Neural cell (in vitro differentiated cells): ENCODE measurements around the gene OSGEP.

Experiments
- CTCF ChIP-seq: fragments of 450-650 bp; IDR thresholded peaks from 2 replicates; pipeline ENCODE4 v1.5.1; 2014; ENCODE audit warnings: antibody characterized with exemption, mild to moderate bottlenecking, moderate library complexity; ENCODE audit not compliant: poor library complexity, severe bottlenecking
- EZH2 ChIP-seq: fragments of 200-600, 300-800 bp; shearing (Covaris generic), sonication (generic); IDR thresholded peaks from 2 replicates; pipeline ENCODE4 v1.6.1; 2014; ENCODE audit warnings: antibody characterized with exemption, low read length, borderline replicate concordance, mild to moderate bottlenecking; ENCODE audit not compliant: insufficient read depth, poor library complexity, severe bottlenecking
- POLR2AphosphoS5 ChIP-seq: IDR thresholded peaks from 2 replicates; pipeline ENCODE4 v1.6.1; 2012
- RAD21 ChIP-seq: fragments of 450-650 bp; conservative IDR thresholded peaks from 2 replicates; pipeline ENCODE4 v1.6.1; 2014; ENCODE audit warnings: antibody characterized with exemption, mild to moderate bottlenecking, moderate library complexity
- REST ChIP-seq: IDR thresholded peaks from 2 replicates; pipeline ENCODE4 v1.6.1; 2012; ENCODE audit warnings: borderline replicate concordance
- TAF1 ChIP-seq: IDR thresholded peaks from 2 replicates; pipeline ENCODE4 v1.6.1; 2012; ENCODE audit warnings: low read depth

- TF ChIP-seq CTCF (no peak), EZH2 (no peak), POLR2AphosphoS5 (no peak), RAD21 (no peak), REST (no peak), TAF1 (no peak)
Observed at GRCh38 chr14:20493634-20494033, 39.0 kb upstream of the OSGEP start.
